ENCODE measurements around the gene GBF1. TPM values are rescaled to one million over a fixed set of nuclear protein-coding genes. Genes with fewer than 3 reads are reported as not detected.

GBF1 gene
- total and polyA plus RNA-seq, 2 experiments from 2014 or later: 43.1 to 55.4 TPM

GRCh38 chr10:102419269-102420180, 174.2 kb downstream of the GBF1 start:
- peaks cover 24% of the 10 kb centered on the region for H3K4me1 ChIP-seq (ENCODE audit: insufficient read depth)
- H3K36me3 ChIP-seq (replicated peaks; ENCODE audit: insufficient read depth, low read depth): no peaks in the 10 kb centered on the region
- peaks cover 14% of the 10 kb centered on the region for H3K27me3 ChIP-seq
- peak overlapping the region; percentile 92 for H3K27ac ChIP-seq
- H3K79me2 ChIP-seq: peaks cover 17% of the 10 kb centered on the region
- H3K4me3 ChIP-seq: peak overlapping the region; percentile 63
- no peaks in the 10 kb centered on the region for H3K9me3 ChIP-seq (ENCODE audit: low read depth)
- H4K20me1 ChIP-seq (ENCODE audit: insufficient read depth, poor library complexity, severe bottlenecking): peaks cover 5% of the 10 kb centered on the region
- no peaks in the 10 kb centered on the region for H3K9me2 ChIP-seq (replicated peaks; ENCODE audit: insufficient read depth)
- H2AFZ ChIP-seq: peak overlapping the region; percentile 78
- TF ChIP-seq CTCF (IDR thresholded peaks at IDR 0.05; ENCODE audit: poor library complexity) (no peak), EZH2phosphoT487 (IDR thresholded peaks at IDR 0.05; ENCODE audit: low read depth, severe bottlenecking, unreplicated experiment) (no peak), EZH2 (IDR thresholded peaks at IDR 0.05; ENCODE audit: borderline replicate concordance) (no peak)
- peak; percentile 74 for DNase-seq (ENCODE audit: low spot score)
- peak overlapping the region; percentile 100 for H3K4me2 ChIP-seq
- WGBS (ENCODE audit: low lambda C conversion rate, missing lambda C conversion rate): 3% methylated on average over 31 of the region's 54 CpGs

- Histone ChIP-seq H4K20me1 (ENCODE audit: insufficient read depth, poor library complexity, severe bottlenecking) (peaks cover 5% of the 10 kb centered on the region), H3K4me3 (peak overlapping the region; percentile 63), H3K9me2 (replicated peaks; ENCODE audit: insufficient read depth) (no peaks in the 10 kb centered on the region), H3K9me3 (ENCODE audit: low read depth) (no peaks in the 10 kb centered on the region), H3K79me2 (peaks cover 17% of the 10 kb centered on the region), H3K4me2 (peak overlapping the region; percentile 100), H3K36me3 (replicated peaks; ENCODE audit: insufficient read depth, low read depth) (no peaks in the 10 kb centered on the region), H3K27me3 (peaks cover 14% of the 10 kb centered on the region), H3K27ac (peak overlapping the region; percentile 92), H3K4me1 (ENCODE audit: insufficient read depth) (peaks cover 24% of the 10 kb centered on the region), H2AFZ (peak overlapping the region; percentile 78)
- DNase-seq (ENCODE audit: low spot score): no peak
- WGBS (ENCODE audit: low lambda C conversion rate, missing lambda C conversion rate): 2% methylated on average over 21 of the region's 21 CpGs
- TF ChIP-seq EZH2 (IDR thresholded peaks at IDR 0.05; ENCODE audit: borderline replicate concordance): no peak
- no peak for TF ChIP-seq EZH2phosphoT487 (IDR thresholded peaks at IDR 0.05; ENCODE audit: low read depth, severe bottlenecking, unreplicated experiment)
- TF ChIP-seq CTCF (IDR thresholded peaks at IDR 0.05; ENCODE audit: poor library complexity): no peak
These were observed 174.9 kb downstream of the GBF1 start for GRCh38 chr10:102420181-102420713.

- Histone ChIP-seq H3K36me3 (replicated peaks; ENCODE audit: insufficient read depth, low read depth) (no peaks in the 10 kb centered on the region), H3K4me3 (peak within 1 kb of the TSS; percentile 63), H3K4me2 (peak within 1 kb of the TSS; percentile 100), H3K9me2 (replicated peaks; ENCODE audit: insufficient read depth) (no peaks in the 10 kb centered on the region), H2AFZ (peak within 1 kb of the TSS; percentile 95), H3K4me1 (ENCODE audit: insufficient read depth) (peaks cover 24% of the 10 kb centered on the region), H3K27me3 (peaks cover 14% of the 10 kb centered on the region), H3K79me2 (peaks cover 17% of the 10 kb centered on the region), H3K9me3 (ENCODE audit: low read depth) (no peaks in the 10 kb centered on the region), H3K27ac (peak within 1 kb of the TSS; percentile 92), H4K20me1 (ENCODE audit: insufficient read depth, poor library complexity, severe bottlenecking) (peaks cover 5% of the 10 kb centered on the region)
- TF ChIP-seq CTCF (IDR thresholded peaks at IDR 0.05; ENCODE audit: poor library complexity): no peak
- no peak for TF ChIP-seq EZH2phosphoT487 (IDR thresholded peaks at IDR 0.05; ENCODE audit: low read depth, severe bottlenecking, unreplicated experiment)
- TF ChIP-seq EZH2 (IDR thresholded peaks at IDR 0.05; ENCODE audit: borderline replicate concordance): no peak
- peak; percentile 99 for DNase-seq (ENCODE audit: low spot score)
- 1% methylated on average over 50 of the region's 66 CpGs for WGBS (ENCODE audit: low lambda C conversion rate, missing lambda C conversion rate)
These were observed 175.6 kb downstream of the GBF1 start, which contains the start of gene FBXL15 for GRCh38 chr10:102420714-102421506. Gene FBXL15, plus strand, starts transcription at chr10:102420836. Its CDS starts 294 bp downstream, at chr10:102421130.

Measured in hepatocyte (in vitro differentiated cells).